ENCODE results near the gene TMA7B. TPM values are rescaled to one million over a fixed set of nuclear protein-coding genes. Genes with fewer than 3 reads are reported as not detected.

The TMA7B gene
- total RNA-seq, 1 donor from 2014 or later, result not detected

DNA sequence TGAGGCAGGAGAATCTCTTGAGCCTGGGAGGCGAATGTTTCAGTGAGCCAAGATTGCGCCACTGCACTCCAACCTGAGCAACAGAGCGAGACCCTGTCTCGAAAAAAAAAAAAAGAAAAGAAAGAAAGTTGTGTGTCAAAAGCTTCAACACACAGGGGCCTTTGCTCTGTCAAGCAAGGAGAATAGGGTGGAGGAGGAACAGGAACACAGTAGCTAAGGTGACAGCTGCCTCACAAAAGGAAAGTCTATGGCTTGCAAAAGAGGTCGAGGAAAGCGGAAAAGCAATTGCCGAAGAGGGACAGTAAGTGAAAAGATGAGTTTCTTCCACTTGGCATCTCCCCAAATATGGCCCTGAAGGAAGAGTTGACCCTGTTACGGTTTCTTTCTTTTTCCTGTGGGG, 26.5 kb upstream of the TMA7B start:
- Mint-ChIP-seq H3K9me3 (no peaks in the 10 kb centered on the region), H3K36me3 (no peaks in the 10 kb centered on the region), H3K4me3 (no peak overlapping the region), H3K4me1 (ENCODE audit: unreplicated experiment) (peaks cover 5% of the 10 kb centered on the region), H3K27ac (no peak overlapping the region), H3K27me3 (peaks cover 51% of the 10 kb centered on the region)
- TF ChIP-seq, protein P1, sequence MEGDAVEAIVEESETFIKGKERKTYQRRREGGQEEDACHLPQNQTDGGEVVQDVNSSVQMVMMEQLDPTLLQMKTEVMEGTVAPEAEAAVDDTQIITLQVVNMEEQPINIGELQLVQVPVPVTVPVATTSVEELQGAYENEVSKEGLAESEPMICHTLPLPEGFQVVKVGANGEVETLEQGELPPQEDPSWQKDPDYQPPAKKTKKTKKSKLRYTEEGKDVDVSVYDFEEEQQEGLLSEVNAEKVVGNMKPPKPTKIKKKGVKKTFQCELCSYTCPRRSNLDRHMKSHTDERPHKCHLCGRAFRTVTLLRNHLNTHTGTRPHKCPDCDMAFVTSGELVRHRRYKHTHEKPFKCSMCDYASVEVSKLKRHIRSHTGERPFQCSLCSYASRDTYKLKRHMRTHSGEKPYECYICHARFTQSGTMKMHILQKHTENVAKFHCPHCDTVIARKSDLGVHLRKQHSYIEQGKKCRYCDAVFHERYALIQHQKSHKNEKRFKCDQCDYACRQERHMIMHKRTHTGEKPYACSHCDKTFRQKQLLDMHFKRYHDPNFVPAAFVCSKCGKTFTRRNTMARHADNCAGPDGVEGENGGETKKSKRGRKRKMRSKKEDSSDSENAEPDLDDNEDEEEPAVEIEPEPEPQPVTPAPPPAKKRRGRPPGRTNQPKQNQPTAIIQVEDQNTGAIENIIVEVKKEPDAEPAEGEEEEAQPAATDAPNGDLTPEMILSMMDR (conservative IDR thresholded peaks at IDR 0.05), result no peak
- no peak for DNase-seq (ENCODE audit: extremely low spot score, unreplicated experiment)

GRCh38 chr22:39935116-39935515, 25.1 kb upstream of the TMA7B start:
- no peak for DNase-seq (ENCODE audit: extremely low spot score, unreplicated experiment)
- Mint-ChIP-seq H3K4me1 (ENCODE audit: unreplicated experiment) (peaks cover 5% of the 10 kb centered on the region), H3K36me3 (no peaks in the 10 kb centered on the region), H3K9me3 (no peaks in the 10 kb centered on the region), H3K27ac (no peak overlapping the region), H3K27me3 (peaks cover 51% of the 10 kb centered on the region), H3K4me3 (no peak overlapping the region)
- TF ChIP-seq, protein P1 (conservative IDR thresholded peaks at IDR 0.05), result no peak

- Mint-ChIP-seq H3K36me3 (no peaks in the 10 kb centered on the region), H3K4me1 (ENCODE audit: unreplicated experiment) (peaks cover 6% of the 10 kb centered on the region), H3K4me3 (no peak overlapping the region), H3K27me3 (peaks cover 54% of the 10 kb centered on the region), H3K9me3 (no peaks in the 10 kb centered on the region), H3K27ac (no peak overlapping the region)
- TF ChIP-seq, protein P1 (conservative IDR thresholded peaks at IDR 0.05), result no peak
- no peak for DNase-seq (ENCODE audit: extremely low spot score, unreplicated experiment)
Observed at GRCh38 chr22:39935612-39936011, 24.6 kb upstream of the TMA7B start.

- H3K4me1 Mint-ChIP-seq (ENCODE audit: unreplicated experiment), result peaks cover 12% of the 10 kb centered on the region
- H3K9me3 Mint-ChIP-seq, result no peaks in the 10 kb centered on the region
- peaks cover 55% of the 10 kb centered on the region for H3K27me3 Mint-ChIP-seq
- H3K36me3 Mint-ChIP-seq, result no peaks in the 10 kb centered on the region
- TF ChIP-seq, protein P1 (conservative IDR thresholded peaks at IDR 0.05), result no peak
- H3K4me3 Mint-ChIP-seq, result no peak overlapping the region
- H3K27ac Mint-ChIP-seq, result no peak overlapping the region
- no peak for DNase-seq (ENCODE audit: extremely low spot score, unreplicated experiment)
Observed at GRCh38 chr22:39936523-39937145, 23.6 kb upstream of the TMA7B start.

DNA sequence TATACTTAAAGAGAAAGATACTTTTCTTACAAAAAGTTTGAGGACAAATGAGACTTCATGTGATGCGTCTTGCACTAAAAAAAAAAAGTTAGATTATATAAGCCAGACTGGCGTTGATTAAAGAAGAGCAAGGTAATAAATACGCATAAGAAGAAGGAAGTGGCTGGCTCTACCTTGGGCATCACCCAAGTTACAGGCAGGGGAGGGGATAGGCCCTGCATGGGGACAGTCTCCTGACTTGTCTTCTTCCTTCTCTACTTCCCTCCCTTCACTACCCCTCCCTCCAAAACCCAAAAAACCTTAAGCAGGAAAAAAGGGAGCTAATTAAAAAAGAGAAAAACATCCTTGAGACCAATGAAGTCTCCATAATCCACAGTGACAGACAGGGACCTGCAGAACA, 22.3 kb upstream of the TMA7B start:
- H3K27me3 Mint-ChIP-seq, result peaks cover 53% of the 10 kb centered on the region
- no peaks in the 10 kb centered on the region for H3K36me3 Mint-ChIP-seq
- H3K4me1 Mint-ChIP-seq (ENCODE audit: unreplicated experiment), result peaks cover 12% of the 10 kb centered on the region
- no peak for DNase-seq (ENCODE audit: extremely low spot score, unreplicated experiment)
- H3K27ac Mint-ChIP-seq, result no peak overlapping the region
- no peaks in the 10 kb centered on the region for H3K9me3 Mint-ChIP-seq
- TF ChIP-seq, protein P1 (conservative IDR thresholded peaks at IDR 0.05), result no peak
- H3K4me3 Mint-ChIP-seq, result no peak overlapping the region
